GM23338 (cell line): ENCODE data around the gene ZNF324B. TPM values are rescaled to one million over a fixed set of nuclear protein-coding genes. Genes with fewer than 3 reads are reported as not detected.

Source experiments
- ATAC-seq: fragments of 200-7000 bp; cut with Tn5 transposase; 3 replicates; pipeline ENCODE4 v1.9.1; 2020
- DNase-seq: peaks from one replicate; pipeline ENCODE4 v3.0.0-alpha.2; 2015; ENCODE audit warnings: low spot score
- H2AFZ ChIP-seq: fragments of 200-600 bp; sonication (generic); 2 replicates; pipeline ENCODE4 v1.8.0; 2016; ENCODE audit warnings: antibody characterized with exemption, mild to moderate bottlenecking, moderate library complexity
- H3F3A ChIP-seq: fragments of 200-600 bp; sonication (generic); replicated peaks from 2 replicates; pipeline ENCODE4 v1.8.0; 2017; ENCODE audit warnings: antibody characterized with exemption, mixed run types, low read depth
- H3K27ac ChIP-seq: fragments of 200-600 bp; sonication (generic); 2 replicates; pipeline ENCODE4 v1.6.1; 2016; ENCODE audit warnings: low read depth
- H3K27me3 ChIP-seq: fragments of 200-600 bp; sonication (generic); 2 replicates; pipeline ENCODE4 v1.8.0; 2016; ENCODE audit warnings: mild to moderate bottlenecking, mixed run types, moderate library complexity; ENCODE audit not compliant: insufficient read depth
- H3K36me3 ChIP-seq: fragments of 200-600 bp; sonication (generic); 2 replicates; pipeline ENCODE4 v1.8.0; 2016; ENCODE audit warnings: mild to moderate bottlenecking; ENCODE audit not compliant: insufficient read depth
- H3K4me1 ChIP-seq: fragments of 200-600 bp; sonication (generic); 2 replicates; pipeline ENCODE4 v1.8.0; 2016; ENCODE audit warnings: mild to moderate bottlenecking, moderate library complexity; ENCODE audit not compliant: insufficient read depth
- H3K4me2 ChIP-seq: fragments of 200-600 bp; sonication (generic); 2 replicates; pipeline ENCODE4 v1.7.1; 2017; ENCODE audit warnings: mixed run types
- H3K4me3 ChIP-seq: fragments of 200-600 bp; sonication (generic); 2 replicates; pipeline ENCODE4 v1.6.1; 2016; ENCODE audit warnings: mixed run types
- H3K79me2 ChIP-seq: fragments of 200-600 bp; sonication (generic); replicated peaks from 2 replicates; pipeline ENCODE4 v1.8.0; 2017; ENCODE audit warnings: mild to moderate bottlenecking; ENCODE audit not compliant: insufficient read depth
- H3K9me2 ChIP-seq: fragments of 200-600 bp; sonication (generic); 2 replicates; pipeline ENCODE4 v1.8.0; 2017; ENCODE audit not compliant: insufficient read depth
- H4K20me1 ChIP-seq: fragments of 200-600 bp; sonication (generic); replicated peaks from 2 replicates; pipeline ENCODE4 v1.8.0; 2017; ENCODE audit warnings: mild to moderate bottlenecking; ENCODE audit not compliant: insufficient read depth
- H3K27ac Mint-ChIP-seq: 2 replicates; pipeline ENCODE4 v1.8.0; 2020; ENCODE audit warnings: inconsistent platforms, mild to moderate bottlenecking, moderate library complexity, mixed read lengths
- H3K27me3 Mint-ChIP-seq: 3 replicates; pipeline ENCODE4 v1.8.0; 2022; ENCODE audit warnings: low read depth, mild to moderate bottlenecking, moderate library complexity, mixed read lengths, inconsistent platforms; ENCODE audit not compliant: insufficient read depth, poor library complexity
- H3K36me3 Mint-ChIP-seq: 3 replicates; pipeline ENCODE4 v1.8.0; 2021; ENCODE audit warnings: low read depth, mild to moderate bottlenecking, inconsistent platforms, moderate library complexity, mixed read lengths
- H3K4me1 Mint-ChIP-seq: 3 replicates; pipeline ENCODE4 v1.8.0; 2020; ENCODE audit warnings: mild to moderate bottlenecking, inconsistent platforms, mixed read lengths
- H3K4me3 Mint-ChIP-seq: 3 replicates; pipeline ENCODE4 v1.8.0; 2021; ENCODE audit warnings: moderate library complexity, mild to moderate bottlenecking, inconsistent platforms, mixed read lengths
- H3K9me3 Mint-ChIP-seq: 3 replicates; pipeline ENCODE4 v1.8.0; 2020; ENCODE audit warnings: moderate library complexity, mild to moderate bottlenecking, inconsistent platforms, mixed read lengths
- CREB1 ChIP-seq: fragments of 250-450 bp; sonication (Bioruptor Pico); IDR thresholded peaks from 2 replicates; pipeline ENCODE4 v1.5.0; 2020; ENCODE audit warnings: low read depth, mild to moderate bottlenecking, moderate library complexity
- ETS1 ChIP-seq: IDR thresholded peaks from 2 replicates; pipeline ENCODE4 v1.6.1; 2016; ENCODE audit warnings: antibody characterized with exemption
- EZH2 ChIP-seq: fragments of 200-600 bp; sonication (generic); IDR thresholded peaks from one replicate; pipeline ENCODE4 v1.8.0; 2017; ENCODE audit warnings: antibody characterized with exemption, mild to moderate bottlenecking, low read depth; ENCODE audit not compliant: unreplicated experiment
- EZH2phosphoT487 ChIP-seq: fragments of 200-600 bp; sonication (generic); IDR thresholded peaks from one replicate; pipeline ENCODE4 v1.8.1; 2018; ENCODE audit warnings: antibody characterized with exemption; ENCODE audit not compliant: unreplicated experiment
- JUNB ChIP-seq: IDR thresholded peaks from one replicate; pipeline ENCODE4 v1.6.1; 2016; ENCODE audit warnings: antibody characterized with exemption; ENCODE audit not compliant: unreplicated experiment
- NANOG ChIP-seq: IDR thresholded peaks from 2 replicates; pipeline ENCODE4 v1.6.1; 2016; ENCODE audit warnings: antibody characterized with exemption, borderline replicate concordance
- POLR2AphosphoS5 ChIP-seq: IDR thresholded peaks from 2 replicates; pipeline ENCODE4 v1.6.1; 2016; ENCODE audit warnings: antibody characterized with exemption, low read depth
- REST ChIP-seq: IDR thresholded peaks from one replicate; pipeline ENCODE4 v1.6.1; 2018; ENCODE audit warnings: antibody characterized with exemption; ENCODE audit not compliant: unreplicated experiment
- ZNF114 ChIP-seq: fragments of 250-450 bp; sonication (Bioruptor Pico); IDR thresholded peaks from 2 replicates; pipeline ENCODE4 v1.5.0; 2020; ENCODE audit warnings: mild to moderate bottlenecking, moderate library complexity
- ZNF331 ChIP-seq: fragments of 250-450 bp; sonication (Bioruptor Pico); IDR thresholded peaks from 2 replicates; pipeline ENCODE4 v1.5.0; 2020; ENCODE audit warnings: low read depth, mild to moderate bottlenecking, moderate library complexity
- ZNF462 ChIP-seq: fragments of 250-450 bp; sonication (Bioruptor Pico); IDR thresholded peaks from 2 replicates; pipeline ENCODE4 v1.5.0; 2020; ENCODE audit warnings: mild to moderate bottlenecking, moderate library complexity
- polyA plus RNA-seq: library from polyadenylated mRNA; unstranded; fragments of >200 nt; fragmentation: Nextera tagmentation; extraction: Ambion mirVana; gene quantifications from 2 replicates; pipeline ENCODE4 v1.2.1, GENCODE V29; 2016
- total RNA-seq: library from RNA; depleted of rRNA; stranded (reverse); fragments of >200 nt; shearing (Covaris generic); gene quantifications from 2 replicates; pipeline ENCODE4 v1.2.3, GENCODE V29; 2014

Gene ZNF324B
- total and polyA plus RNA-seq, 2 experiments from 2014 or later = 0.50 to 4.7 TPM

- no peak for TF ChIP-seq REST
These were observed 515 bp upstream of the ZNF324B start (continued) for GRCh38 chr19:58450856-58451357.

DNA sequence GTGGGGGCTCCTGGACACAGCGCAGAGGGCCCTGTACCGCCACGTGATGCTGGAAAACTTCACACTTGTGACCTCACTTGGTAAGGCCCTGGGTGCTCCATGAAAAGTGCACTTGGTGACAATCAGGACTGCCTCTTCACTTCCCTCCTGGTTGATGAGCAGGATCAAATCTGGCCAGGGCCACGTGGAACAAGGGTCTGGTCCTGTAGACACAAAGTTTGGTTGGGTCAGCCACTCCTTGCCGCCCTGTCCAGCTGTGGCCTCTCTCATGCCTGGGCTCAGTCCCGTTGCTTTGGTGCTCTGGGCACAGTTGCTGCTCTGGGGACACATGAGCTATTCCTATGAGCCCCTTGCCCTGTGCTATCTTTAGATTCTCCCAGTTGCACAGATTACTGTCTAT, 2.3 kb downstream of the ZNF324B start:
- Histone ChIP-seq H3K4me2 (no peak overlapping the region), H3K79me2 (no peaks in the 10 kb centered on the region), H3F3A (0 out of 2 replicates have a peak, but pooled peaks cover 3% of the 10 kb centered on the region), H3K27ac (no peak overlapping the region), H3K27me3 (peaks cover 20% of the 10 kb centered on the region), H3K9me2 (no peaks in the 10 kb centered on the region), H2AFZ (no peak overlapping the region), H3K4me3 (no peak overlapping the region), H3K4me1 (no peaks in the 10 kb centered on the region; the same call in 1 of the 2 replicates), H3K36me3 (no peaks in the 10 kb centered on the region), H4K20me1 (no peaks in the 10 kb centered on the region)
- Mint-ChIP-seq H3K4me3 (no peak overlapping the region), H3K4me1 (peaks cover 5% of the 10 kb centered on the region; the same call in 2 of the 3 replicates), H3K27ac (no peak overlapping the region), H3K36me3 (peaks cover 13% of the 10 kb centered on the region), H3K9me3 (peaks cover 24% of the 10 kb centered on the region), H3K27me3 (peaks cover 22% of the 10 kb centered on the region)
- ATAC-seq (no peak), DNase-seq (no peak)
- TF ChIP-seq EZH2phosphoT487 (no peak), JUNB (no peak), POLR2AphosphoS5 (no peak), ETS1 (no peak), EZH2 (no peak), ZNF331 (no peak), CREB1 (CRISPR knock-in tag) (no peak), NANOG (no peak), REST (no peak), ZNF114 (CRISPR knock-in tag) (no peak), ZNF462 (CRISPR knock-in tag) (no peak)
